SK-N-SH (cell line): Measurements from ENCODE around the gene PLA2G7. TPM values are rescaled to one million over a fixed set of nuclear protein-coding genes. Genes with fewer than 3 reads are reported as not detected.

Experiments used
- CTCF ChIA-PET: fragments of 300-600, 350-600 bp; formaldehyde crosslinking; extraction: SDS; loops from one replicate; lab custom pipeline; 2021; lab: Yijun Ruan, JAX
- POLR2A ChIA-PET: fragments of 350-600 bp; sonication (Branson Sonifier 250); formaldehyde crosslinking; extraction: SDS; loops from one replicate; lab custom pipeline; 2020; ENCODE audit warnings: antibody characterized with exemption, inconsistent platforms; lab: Yijun Ruan, JAX
- DNase-seq: peaks from one replicate; pipeline ENCODE4 v3.0.0; 2012
- H2AFZ ChIP-seq: fragments of 200-600 bp; sonication (generic); 2 replicates; pipeline ENCODE4 v1.8.1; 2016; ENCODE audit warnings: antibody characterized with exemption, mild to moderate bottlenecking, low read depth
- H3F3A ChIP-seq: fragments of 200-600 bp; sonication (generic); replicated peaks from 2 replicates; pipeline ENCODE3; 2016; ENCODE audit warnings: antibody characterized with exemption, mild to moderate bottlenecking; ENCODE audit not compliant: insufficient read depth
- H3K27ac ChIP-seq, 2 experiments: fragments of 200-500 bp in 1 of 2; fragments of 200-600 bp in 1 of 2; sonication (Bioruptor generic) in 1 of 2; sonication (generic), shearing (Covaris generic) in 1 of 2; 2 replicates each; pipeline versions ENCODE4 v1.5.1 to v1.6.1; 2014 to 2016; ENCODE audit warnings: low read depth in 2 of 2, inconsistent platforms in 1 of 2, low read length in 1 of 2, mild to moderate bottlenecking in 1 of 2, mixed read lengths in 1 of 2
- H3K27me3 ChIP-seq: fragments of 200-600 bp; sonication (generic), shearing (Covaris generic); 2 replicates; pipeline ENCODE4 v1.6.1; 2016; ENCODE audit warnings: mixed run types; ENCODE audit not compliant: insufficient read depth
- H3K36me3 ChIP-seq, 2 experiments: fragments of 200-500 bp in 1 of 2; fragments of 200-600 bp in 1 of 2; sonication (Bioruptor generic) in 1 of 2; sonication (generic) in 1 of 2; replicated peaks in 1 of 2; 2 replicates each; pipeline versions ENCODE3 to v1.5.1; 2014 to 2016; ENCODE audit warnings: low read length in 1 of 2, mild to moderate bottlenecking in 1 of 2; ENCODE audit not compliant: insufficient read depth in 2 of 2, control insufficient read depth in 1 of 2
- H3K4me1 ChIP-seq, 2 experiments: fragments of 200-500 bp in 1 of 2; fragments of 200-600 bp in 1 of 2; sonication (Bioruptor generic) in 1 of 2; sonication (generic), shearing (Covaris generic) in 1 of 2; 2 replicates each; pipeline versions ENCODE4 v1.5.1 to v1.6.1; 2014 to 2016; ENCODE audit warnings: low read depth in 1 of 2, low read length in 1 of 2, mixed run types in 1 of 2; ENCODE audit not compliant: insufficient read depth in 2 of 2, control insufficient read depth in 1 of 2
- H3K4me2 ChIP-seq: fragments of 200-600 bp; sonication (generic), shearing (Covaris generic); 2 replicates; pipeline ENCODE4 v1.6.1; 2017; ENCODE audit warnings: mixed run types
- H3K4me3 ChIP-seq, 2 experiments: fragments of 200-500 bp in 1 of 2; fragments of 200-600 bp in 1 of 2; sonication (Bioruptor generic) in 1 of 2; sonication (generic), shearing (Covaris generic) in 1 of 2; 2 replicates each; pipeline versions ENCODE4 v1.5.1 to v1.8.1; 2014 to 2016; ENCODE audit warnings: low read depth in 2 of 2, inconsistent platforms in 1 of 2, low read length in 1 of 2, mild to moderate bottlenecking in 1 of 2, mixed read lengths in 1 of 2, moderate library complexity in 1 of 2
- H3K79me2 ChIP-seq: fragments of 200-600 bp; sonication (generic); 2 replicates; pipeline ENCODE4 v1.8.1; 2017; ENCODE audit warnings: mild to moderate bottlenecking; ENCODE audit not compliant: insufficient read depth
- H3K9ac ChIP-seq: fragments of 200-600 bp; sonication (generic); 2 replicates; pipeline ENCODE4 v1.6.1; 2017; ENCODE audit warnings: mixed run types
- H3K9me2 ChIP-seq: fragments of 200-600 bp; sonication (generic); 2 replicates; pipeline ENCODE4 v1.6.1; 2017; ENCODE audit warnings: mixed run types
- H3K9me3 ChIP-seq: fragments of 200-600 bp; sonication (generic); 2 replicates; pipeline ENCODE4 v1.6.1; 2017; ENCODE audit warnings: mixed run types, mild to moderate bottlenecking, moderate library complexity
- H4K20me1 ChIP-seq: fragments of 200-600 bp; sonication (generic); 2 replicates; pipeline ENCODE4 v1.6.1; 2017; ENCODE audit warnings: mild to moderate bottlenecking, mixed run types; ENCODE audit not compliant: insufficient read depth
- EZH2phosphoT487 ChIP-seq: fragments of 200-600 bp; sonication (generic); IDR thresholded peaks from 2 replicates; pipeline ENCODE4 v1.6.1; 2017; ENCODE audit warnings: low read depth, mixed run types, mild to moderate bottlenecking, antibody characterized with exemption, moderate library complexity, borderline replicate concordance
- FOSL2 ChIP-seq: IDR thresholded peaks from 2 replicates; pipeline ENCODE4 v1.4.0; 2012; ENCODE audit warnings: low read depth, mild to moderate bottlenecking, moderate library complexity, borderline replicate concordance
- FOXJ3 ChIP-seq: sonication (generic); formaldehyde crosslinking; IDR thresholded peaks from 2 replicates; pipeline ENCODE4 v1.5.1; 2020; ENCODE audit warnings: mild to moderate bottlenecking, missing genetic modification reagents
- FOXM1 ChIP-seq: IDR thresholded peaks from 2 replicates; pipeline ENCODE4 v1.4.0; 2012; ENCODE audit warnings: low read depth, mild to moderate bottlenecking
- GATA2 ChIP-seq: sonication (generic); formaldehyde crosslinking; IDR thresholded peaks from 2 replicates; pipeline ENCODE4 v1.5.0; 2020; ENCODE audit warnings: mild to moderate bottlenecking, missing genetic modification reagents
- JUND ChIP-seq: IDR thresholded peaks from 2 replicates; pipeline ENCODE4 v1.4.0; 2012
- MEF2A ChIP-seq: IDR thresholded peaks from 2 replicates; pipeline ENCODE4 v1.4.0; 2012; ENCODE audit warnings: low read depth, borderline replicate concordance
- MXI1 ChIP-seq: IDR thresholded peaks from 2 replicates; pipeline ENCODE4 v1.6.1; 2012; ENCODE audit warnings: mild to moderate bottlenecking, low read depth, low read length, improper control_type of control experiment
- NFIC ChIP-seq: IDR thresholded peaks from 2 replicates; pipeline ENCODE4 v1.4.0; 2012; ENCODE audit warnings: borderline replicate concordance
- NRF1 ChIP-seq: IDR thresholded peaks from 2 replicates; pipeline ENCODE4 v1.6.1; 2012; ENCODE audit warnings: low read depth, mild to moderate bottlenecking, low read length
- RAD21 ChIP-seq: IDR thresholded peaks from 2 replicates; pipeline ENCODE4 v1.6.1; 2012; ENCODE audit warnings: mild to moderate bottlenecking, low read length
- REST ChIP-seq: IDR thresholded peaks from 2 replicates; pipeline ENCODE4 v1.6.1; 2012; ENCODE audit warnings: mild to moderate bottlenecking, low read depth, low read length, moderate library complexity
- RFX5 ChIP-seq: IDR thresholded peaks from 2 replicates; pipeline ENCODE4 v1.6.1; 2012; ENCODE audit warnings: mild to moderate bottlenecking, improper control_type of control experiment, low read length
- SMC3 ChIP-seq: IDR thresholded peaks from 2 replicates; pipeline ENCODE4 v1.6.1; 2012; ENCODE audit warnings: low read depth, low read length, improper control_type of control experiment
- TCF12 ChIP-seq: IDR thresholded peaks from 2 replicates; pipeline ENCODE4 v1.4.0; 2012
- TEAD4 ChIP-seq: IDR thresholded peaks from 2 replicates; pipeline ENCODE4 v1.4.0; 2012; ENCODE audit warnings: mild to moderate bottlenecking, borderline replicate concordance; ENCODE audit not compliant: insufficient read depth
- USF1 ChIP-seq: IDR thresholded peaks from 2 replicates; pipeline ENCODE4 v1.4.0; 2012; ENCODE audit warnings: low read depth, borderline replicate concordance
- YY1 ChIP-seq: IDR thresholded peaks from 2 replicates; pipeline ENCODE4 v1.4.0; 2012; ENCODE audit warnings: low read depth, mild to moderate bottlenecking
- WGBS: methylation state at CpG from one replicate; pipeline ENCODE4 v1.1.6; 2017; ENCODE audit warnings: low lambda C conversion rate; 5-methylcytosine and 5-hydroxymethylcytosine counted together
- polyA plus RNA-seq, 3 experiments: library from polyadenylated mRNA; depleted of rRNA; stranded (reverse); fragments of >200 nt; gene quantifications; 2 replicates each; pipeline ENCODE4 v1.2.3, GENCODE V29; 2012
- TF ChIP-seq, protein P1 (sequence below): fragments of 200-600 bp; sonication (generic); IDR thresholded peaks from 2 replicates; pipeline ENCODE4 v1.6.1; 2017; ENCODE audit warnings: antibody characterized with exemption, mild to moderate bottlenecking, moderate library complexity

The PLA2G7 gene
- polyA plus RNA-seq, 1 of the 3 experiments (the other 2 are of a cell fraction) = not detected

GRCh38 chr6:46773201-46773855, 38.2 kb upstream of the PLA2G7 start:
- no peak overlapping the region for H3K4me2 ChIP-seq
- H3K27ac ChIP-seq = no peak overlapping the region
- TF ChIP-seq USF1 = no peak
- TF ChIP-seq TEAD4 = no peak
- no peak for TF ChIP-seq RFX5
- no peak for TF ChIP-seq FOXJ3
- no peak for TF ChIP-seq REST
- no peak for TF ChIP-seq TCF12
- no peak for TF ChIP-seq FOXM1
- TF ChIP-seq NRF1 = no peak
- no peak for TF ChIP-seq MXI1
- TF ChIP-seq SMC3 = no peak
- TF ChIP-seq, all 33 proteins: peak for 0
- POLR2A ChIA-PET = no interaction called here
- Histone ChIP-seq H3F3A (no peaks in the 10 kb centered on the region), H3K4me3 (no peak overlapping the region), H3K79me2 (no peaks in the 10 kb centered on the region), H3K9ac (no peak overlapping the region), H3K4me1 (no peaks in the 10 kb centered on the region), H3K9me2 (no peaks in the 10 kb centered on the region), H3K9me3 (no peaks in the 10 kb centered on the region), H4K20me1 (no peaks in the 10 kb centered on the region), H2AFZ (no peak overlapping the region), H3K36me3 (no peaks in the 10 kb centered on the region), H3K27me3 (peaks cover 9% of the 10 kb centered on the region; the same call in 1 of the 2 replicates)
- CTCF ChIA-PET = no interaction called here
- 0% methylated on average over 1 of the region's 1 CpG for WGBS
- DNase-seq = no peak

GRCh38 chr6:46772762-46773161, 37.6 kb upstream of the PLA2G7 start:
- POLR2A ChIA-PET = no interaction called here
- WGBS = 7% methylated on average over 2 of the region's 2 CpGs
- no peak overlapping the region for H3K27ac ChIP-seq
- H3K9me2 ChIP-seq = no peaks in the 10 kb centered on the region
- H3K4me1 ChIP-seq = no peaks in the 10 kb centered on the region
- CTCF ChIA-PET = no interaction called here
- H3K9ac ChIP-seq = no peak overlapping the region
- no peaks in the 10 kb centered on the region for H3F3A ChIP-seq
- H2AFZ ChIP-seq = no peak overlapping the region
- no peak for TF ChIP-seq YY1
- TF ChIP-seq, protein P1, sequence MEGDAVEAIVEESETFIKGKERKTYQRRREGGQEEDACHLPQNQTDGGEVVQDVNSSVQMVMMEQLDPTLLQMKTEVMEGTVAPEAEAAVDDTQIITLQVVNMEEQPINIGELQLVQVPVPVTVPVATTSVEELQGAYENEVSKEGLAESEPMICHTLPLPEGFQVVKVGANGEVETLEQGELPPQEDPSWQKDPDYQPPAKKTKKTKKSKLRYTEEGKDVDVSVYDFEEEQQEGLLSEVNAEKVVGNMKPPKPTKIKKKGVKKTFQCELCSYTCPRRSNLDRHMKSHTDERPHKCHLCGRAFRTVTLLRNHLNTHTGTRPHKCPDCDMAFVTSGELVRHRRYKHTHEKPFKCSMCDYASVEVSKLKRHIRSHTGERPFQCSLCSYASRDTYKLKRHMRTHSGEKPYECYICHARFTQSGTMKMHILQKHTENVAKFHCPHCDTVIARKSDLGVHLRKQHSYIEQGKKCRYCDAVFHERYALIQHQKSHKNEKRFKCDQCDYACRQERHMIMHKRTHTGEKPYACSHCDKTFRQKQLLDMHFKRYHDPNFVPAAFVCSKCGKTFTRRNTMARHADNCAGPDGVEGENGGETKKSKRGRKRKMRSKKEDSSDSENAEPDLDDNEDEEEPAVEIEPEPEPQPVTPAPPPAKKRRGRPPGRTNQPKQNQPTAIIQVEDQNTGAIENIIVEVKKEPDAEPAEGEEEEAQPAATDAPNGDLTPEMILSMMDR = no peak
- TF ChIP-seq JUND = no peak
- no peak for TF ChIP-seq EZH2phosphoT487
- no peak for TF ChIP-seq FOSL2
- no peak for TF ChIP-seq NFIC
- no peak for TF ChIP-seq TEAD4
- no peak for TF ChIP-seq GATA2 (CRISPR knock-in tag)
- TF ChIP-seq MEF2A = no peak
- TF ChIP-seq RAD21 = no peak
- TF ChIP-seq TCF12 = no peak
- H3K79me2 ChIP-seq = no peaks in the 10 kb centered on the region
- H3K36me3 ChIP-seq = no peaks in the 10 kb centered on the region
- no peak for DNase-seq
- peaks cover 9% of the 10 kb centered on the region; the same call in 1 of the 2 replicates for H3K27me3 ChIP-seq
- H3K4me3 ChIP-seq = no peak overlapping the region
- H3K4me2 ChIP-seq = no peak overlapping the region
- no peaks in the 10 kb centered on the region for H4K20me1 ChIP-seq
- no peaks in the 10 kb centered on the region for H3K9me3 ChIP-seq
